Pancreas (tissue), 10 donors: Measurements from ENCODE around the gene S100A3. TPM values are rescaled to one million over a fixed set of nuclear protein-coding genes. Genes with fewer than 3 reads are reported as not detected.
"Not testable (repeated sequence)": the region's sequence is repeated elsewhere in the genome, so short reads cannot be mapped to it uniquely, and the experiment has no call there.

Experiments used
- ATAC-seq, 4 donors: fragments of 200-7000 bp; cut with Tn5 transposase; one replicate each; pipeline versions ENCODE4 v1.8.0 to v1.9.1; 2020; ENCODE audit warnings: mild to moderate bottlenecking in 4 of 4, moderate library complexity in 4 of 4
- DNase-seq, 6 donors: peaks; one replicate each; pipeline ENCODE4 v3.0.0-alpha.2; 2020
- FAIRE-seq: peaks from 2 replicates; lab custom pipeline; 2012; peaks lifted over from hg19 to GRCh38; lab: Jason Lieb, UNC
- H3K27ac ChIP-seq, 4 donors: fragments of 200-600 bp; sonication (generic); 1 replicate in 3 of 4; 2 replicates in 1 of 4; pipeline versions ENCODE4 v1.5.0 to v1.8.0; 2020
- H3K27me3 ChIP-seq, 4 donors: fragments of 200-600 bp; one replicate each; pipeline ENCODE4 v1.8.0; 2021
- H3K36me3 ChIP-seq, 3 donors: fragments of 200-600 bp; sonication (generic) in 1 of 3; one replicate each; pipeline versions ENCODE4 v1.5.0 to v1.8.0; 2020 to 2021
- H3K4me1 ChIP-seq, 3 donors: fragments of 200-600 bp; one replicate each; pipeline ENCODE4 v1.8.0; 2021
- H3K4me3 ChIP-seq, 4 donors: fragments of 200-600 bp; sonication (generic) in 2 of 4; one replicate each; pipeline versions ENCODE4 v1.5.0 to v1.8.0; 2020 to 2021
- H3K9me3 ChIP-seq, 4 donors: fragments of 200-600 bp; one replicate each; pipeline ENCODE4 v1.8.0; 2021
- WGBS, 2 donors: extraction: QIAGEN DNeasy Blood & Tissue Kit; methylation state at CpG; one replicate each; pipeline ENCODE4 v1.1.7; 2013; 5-methylcytosine and 5-hydroxymethylcytosine counted together
- intact Hi-C, 3 donors: fragments of 100-400 bp; cut with DNase I; formaldehyde crosslinking; loops; one replicate each; pipeline versions ENCODE4 v1.11.1 to v1.14.2; 2022
- polyA plus RNA-seq, 2 donors: library from polyadenylated mRNA; stranded (reverse); fragments of 200-250 nt; gene quantifications; one replicate each; pipeline ENCODE4 v1.2.3, GENCODE V29; 2013
- total RNA-seq, 6 donors: library from RNA; stranded (reverse); fragmentation: NEBNext Ultra II Directional in 4 of 6; extraction: Animal tissue kit (Norgen Biotek cat#: 25700) in 4 of 6; gene quantifications; one replicate each; pipeline versions ENCODE4 v1.2.1 to v1.2.4, GENCODE V29; 2021 to 2023
- TF ChIP-seq, protein P1 (sequence below), 4 donors: fragments of 200-600 bp; sonication (generic) in 3 of 4; IDR thresholded peaks; one replicate each; pipeline versions ENCODE4 v1.5.0 to v1.8.0; 2021; ENCODE audit warnings: antibody characterized with exemption in 4 of 4
- donor health status: healthy with polysubstance abuse.
- donor health status: DM: no; HTN: no; CAD: no; lungs with moderate emphysema.
- donor health status: DM: no; HTN: no; CAD: no.
- donor health status: control.
- donor health status: control.
- donor health status: Bipolar disorder and iron deficiency.
- donor health status: DM: yes; HTN: yes; CAD: no.
- donor health status: DM: no; HTN: no; CAD: no.
- donor health status: DM: no; HTN: no; CAD: no.
- donor health status: DM: yes; HTN: yes; CAD: no.

The S100A3 gene
- total and polyA plus RNA-seq, 8 donors = 0.20 to 1.1 (median 0.66) TPM; not detected in 3

- peak overlapping the region; percentile 62 to 90 (median 78) for H3K27ac ChIP-seq
- intact Hi-C loops = no loop called here
- DNase-seq = peak; percentile 79 to 95 (median 88)
- H3K4me1 ChIP-seq = peaks cover 0 to 24% (median 0%) of the 10 kb centered on the region in 3 donors
- H3K27me3 ChIP-seq = no peaks in the 10 kb centered on the region
- WGBS, 2 donors = 60 to 63% methylated on average over 16 of the region's 16 CpGs
- H3K9me3 ChIP-seq = no peaks in the 10 kb centered on the region
- ATAC-seq = peak; percentile 88 to 93 (median 90)
- H3K36me3 ChIP-seq = no peaks in the 10 kb centered on the region
- TF ChIP-seq, protein P1, sequence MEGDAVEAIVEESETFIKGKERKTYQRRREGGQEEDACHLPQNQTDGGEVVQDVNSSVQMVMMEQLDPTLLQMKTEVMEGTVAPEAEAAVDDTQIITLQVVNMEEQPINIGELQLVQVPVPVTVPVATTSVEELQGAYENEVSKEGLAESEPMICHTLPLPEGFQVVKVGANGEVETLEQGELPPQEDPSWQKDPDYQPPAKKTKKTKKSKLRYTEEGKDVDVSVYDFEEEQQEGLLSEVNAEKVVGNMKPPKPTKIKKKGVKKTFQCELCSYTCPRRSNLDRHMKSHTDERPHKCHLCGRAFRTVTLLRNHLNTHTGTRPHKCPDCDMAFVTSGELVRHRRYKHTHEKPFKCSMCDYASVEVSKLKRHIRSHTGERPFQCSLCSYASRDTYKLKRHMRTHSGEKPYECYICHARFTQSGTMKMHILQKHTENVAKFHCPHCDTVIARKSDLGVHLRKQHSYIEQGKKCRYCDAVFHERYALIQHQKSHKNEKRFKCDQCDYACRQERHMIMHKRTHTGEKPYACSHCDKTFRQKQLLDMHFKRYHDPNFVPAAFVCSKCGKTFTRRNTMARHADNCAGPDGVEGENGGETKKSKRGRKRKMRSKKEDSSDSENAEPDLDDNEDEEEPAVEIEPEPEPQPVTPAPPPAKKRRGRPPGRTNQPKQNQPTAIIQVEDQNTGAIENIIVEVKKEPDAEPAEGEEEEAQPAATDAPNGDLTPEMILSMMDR (IDR thresholded peaks at IDR 0.05) = no peak
- no peak for FAIRE-seq
- no peak overlapping the region for H3K4me3 ChIP-seq
Measured at GRCh38 chr1:153566414-153567371, 17.6 kb upstream of the S100A3 start.

GRCh38 chr1:153565529-153566374, 16.7 kb upstream of the S100A3 start, which contains the start of gene S100A2:
Gene S100A2 (minus strand): TSS chr1:153565844. CDS start chr1:153563877, 1,967 bp downstream.
- ATAC-seq = peak; percentile 15 to 52 (median 24)
- Histone ChIP-seq H3K9me3 (no peaks in the 10 kb centered on the region), H3K27me3 (no peaks in the 10 kb centered on the region), H3K27ac (peak within 1 kb of the TSS; percentile 62 to 90 (median 78)), H3K36me3 (no peaks in the 10 kb centered on the region), H3K4me1 (peaks cover 0 to 24% (median 0%) of the 10 kb centered on the region in 3 donors), H3K4me3 (no peak within 1 kb of the TSS)
- WGBS, 2 donors = 65 to 73% methylated on average over 8 of the region's 8 CpGs
- DNase-seq = peak in 3 of 6 donors; percentile 34 to 64 (median 41)
- no peak for FAIRE-seq
- intact Hi-C loops = no loop called here
- TF ChIP-seq, protein P1 (IDR thresholded peaks at IDR 0.05) = no peak

GRCh38 chr1:153563991-153564390, 14.9 kb upstream of the S100A3 start:
- H3K4me1 ChIP-seq = peaks cover 0 to 24% (median 0%) of the 10 kb centered on the region in 3 donors
- intact Hi-C loops = loop anchor here in 1 of 3 donors (5.0 kb wide), 1 partner anchor 52 kb away; no protein-coding TSS in a partner anchor
- no peaks in the 10 kb centered on the region for H3K27me3 ChIP-seq
- DNase-seq = no peak
- 91% methylated on average over 7 of the region's 7 CpGs for WGBS, 2 donors
- no peak overlapping the region for H3K4me3 ChIP-seq
- no peaks in the 10 kb centered on the region for H3K36me3 ChIP-seq
- TF ChIP-seq, protein P1 (IDR thresholded peaks at IDR 0.05) = no peak
- no peak for ATAC-seq
- no peaks in the 10 kb centered on the region for H3K9me3 ChIP-seq
- FAIRE-seq = no peak
- H3K27ac ChIP-seq = no peak overlapping the region

- Histone ChIP-seq H3K36me3 (no peaks in the 10 kb centered on the region), H3K4me3 (no peak overlapping the region), H3K9me3 (no peaks in the 10 kb centered on the region), H3K4me1 (peaks cover 0 to 20% (median 0%) of the 10 kb centered on the region in 3 donors), H3K27ac (no peak overlapping the region), H3K27me3 (no peaks in the 10 kb centered on the region)
- WGBS, 2 donors = 77 to 79% methylated on average over 6 of the region's 6 CpGs
- TF ChIP-seq, protein P1 (IDR thresholded peaks at IDR 0.05) = no peak
- ATAC-seq (no peak), DNase-seq (no peak), FAIRE-seq (no peak)
- intact Hi-C loops = loop anchor here in 1 of 3 donors (5.0 kb wide), 1 partner anchor 51 kb away; no protein-coding TSS in a partner anchor
Measured at GRCh38 chr1:153563483-153563901, 14.4 kb upstream of the S100A3 start.

GRCh38 chr1:153562021-153562420, 13.0 kb upstream of the S100A3 start:
- not testable (repeated sequence) for H3K27ac ChIP-seq, H3K27me3 ChIP-seq, DNase-seq, H3K4me3 ChIP-seq, ATAC-seq, H3K36me3 ChIP-seq, H3K9me3 ChIP-seq, FAIRE-seq
- intact Hi-C loops = loop anchor here in 1 of 3 donors (5.0 kb wide), 1 partner anchor 50 kb away; no protein-coding TSS in a partner anchor
- 79% methylated on average over 3 of the region's 3 CpGs for WGBS, 2 donors
- peaks cover 0 to 14% (median 0%) of the 10 kb centered on the region in 3 donors for H3K4me1 ChIP-seq
